Left forelimb (tissue), 1 donor: ENCODE measurements around the gene TRAPPC3L.

Experiments
- DNase-seq: peaks from one replicate; pipeline ENCODE4 v3.0.0-alpha.2; 2018; ENCODE audit warnings: low spot score

Gene TRAPPC3L

DNA sequence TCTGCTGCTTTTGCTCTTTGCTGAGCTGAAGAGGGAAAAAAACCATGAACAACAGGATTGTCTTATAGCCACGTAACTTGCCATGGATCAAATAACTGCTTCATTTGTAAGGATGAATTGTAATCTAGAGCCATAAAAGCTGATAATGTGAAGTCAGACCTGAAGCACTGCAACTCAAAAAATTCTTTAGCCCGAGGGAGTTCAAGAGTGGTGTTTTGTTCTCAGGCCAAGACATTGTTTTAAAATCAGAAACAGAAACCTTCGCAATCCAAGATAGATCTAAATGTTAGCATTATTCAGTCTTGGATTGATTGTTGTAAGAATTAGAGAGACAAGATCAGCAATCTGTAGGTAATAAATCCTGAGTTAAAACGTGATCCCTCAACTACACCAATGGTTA lies at the start of gene TRAPPC3L:
Gene TRAPPC3L (minus strand): TSS at position 34 of the 400 bp plus-strand sequence. CDS start 170 bp downstream, outside the sequence.
- no peak for DNase-seq

DNA sequence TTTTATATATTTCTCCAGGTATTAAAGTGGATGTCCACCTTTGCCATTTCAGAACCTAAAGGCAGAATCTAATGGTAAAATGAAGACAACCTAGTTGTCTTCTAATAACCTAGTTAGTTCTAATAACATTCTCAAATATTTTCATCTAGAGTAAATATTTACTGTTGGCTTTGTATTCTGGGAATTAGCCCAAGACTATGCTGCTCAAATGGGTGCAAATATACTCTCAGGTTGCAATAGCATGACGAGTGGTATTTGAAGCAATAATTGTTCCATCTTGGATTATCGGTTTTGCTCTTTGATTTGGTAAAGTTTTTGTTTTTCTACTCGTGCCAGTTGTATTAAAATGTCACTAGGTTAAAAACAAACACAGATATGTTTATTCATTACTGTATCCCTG lies 49.8 kb upstream of the TRAPPC3L start:
- DNase-seq = no peak

GRCh38 chr6:116586738-116587137 lies 41.3 kb upstream of the TRAPPC3L start:
- no peak for DNase-seq

DNA sequence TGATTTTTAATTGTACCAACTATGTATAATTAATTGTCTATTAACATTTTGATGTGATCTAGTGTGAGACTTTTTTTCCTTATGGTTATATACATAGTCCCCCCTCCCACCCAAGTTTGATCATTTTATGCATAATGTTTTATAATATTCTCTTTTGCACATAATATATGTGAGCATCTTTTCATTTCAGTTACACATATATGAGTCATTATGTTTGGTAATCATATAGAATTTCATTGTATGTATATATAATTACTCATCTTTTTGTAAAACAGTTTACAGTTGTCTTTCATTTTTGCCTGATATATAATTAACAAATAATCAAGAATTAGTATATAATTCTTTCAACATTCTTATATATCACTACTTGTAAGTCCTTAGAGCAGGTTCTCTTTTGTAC lies 40.8 kb upstream of the TRAPPC3L start:
- no peak for DNase-seq

DNA sequence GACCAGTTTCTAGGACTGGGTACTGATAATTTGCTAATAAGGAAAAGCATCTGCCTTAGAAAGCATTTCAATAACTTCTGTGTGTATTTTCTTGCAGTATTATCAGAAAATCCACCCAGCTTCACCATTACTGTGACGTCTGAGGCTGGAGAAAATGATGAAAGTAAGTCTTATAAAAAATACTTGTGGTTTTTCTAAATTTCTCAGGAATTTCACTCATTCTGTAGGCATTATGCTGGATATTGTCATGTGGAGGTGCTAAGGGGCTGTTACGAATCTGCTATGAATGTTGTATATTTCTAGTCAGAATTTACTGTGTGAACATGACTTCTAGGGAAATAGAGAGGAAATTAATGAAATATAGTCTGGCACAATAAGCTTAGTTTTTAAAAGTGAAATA lies 34.7 kb upstream of the TRAPPC3L start:
- DNase-seq = no peak

DNA sequence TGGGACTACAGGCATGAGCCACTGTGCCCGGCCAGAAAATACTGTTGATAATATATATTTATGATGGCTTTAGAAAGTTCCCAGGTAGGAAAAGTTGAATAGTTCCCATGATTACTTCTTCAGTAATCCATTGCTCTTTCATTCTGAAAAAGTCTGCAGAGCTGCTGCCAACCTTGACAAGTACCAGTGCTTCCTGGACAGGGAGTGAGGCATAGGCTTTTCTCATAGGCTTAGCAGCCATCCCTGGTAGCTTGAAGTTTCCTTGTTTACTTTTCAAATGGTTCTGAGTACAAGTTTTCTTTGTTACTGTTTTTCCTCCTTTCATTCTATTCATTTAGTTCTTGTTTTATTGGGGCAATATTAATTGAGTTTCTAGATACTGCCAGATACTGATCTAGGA lies 33.7 kb upstream of the TRAPPC3L start:
- DNase-seq = no peak

DNA sequence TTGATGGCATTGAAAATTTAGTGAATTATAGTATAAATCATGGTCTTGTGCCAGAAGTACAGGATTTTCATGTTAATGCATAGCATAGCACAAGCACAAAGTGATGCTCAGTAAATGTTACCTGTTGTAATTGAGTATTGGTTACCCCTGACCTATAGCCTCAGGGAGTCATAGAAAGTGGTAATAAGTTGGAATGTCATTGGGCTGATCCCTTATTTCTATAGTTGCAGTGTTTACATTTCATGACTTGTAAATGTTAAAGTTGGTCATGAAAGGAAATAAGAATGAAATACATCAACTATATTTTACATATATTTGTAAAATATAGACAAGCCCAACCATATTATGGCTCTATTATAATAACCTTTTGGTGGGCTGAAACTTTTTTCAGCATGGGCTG lies 32.9 kb upstream of the TRAPPC3L start:
- no peak for DNase-seq

DNA sequence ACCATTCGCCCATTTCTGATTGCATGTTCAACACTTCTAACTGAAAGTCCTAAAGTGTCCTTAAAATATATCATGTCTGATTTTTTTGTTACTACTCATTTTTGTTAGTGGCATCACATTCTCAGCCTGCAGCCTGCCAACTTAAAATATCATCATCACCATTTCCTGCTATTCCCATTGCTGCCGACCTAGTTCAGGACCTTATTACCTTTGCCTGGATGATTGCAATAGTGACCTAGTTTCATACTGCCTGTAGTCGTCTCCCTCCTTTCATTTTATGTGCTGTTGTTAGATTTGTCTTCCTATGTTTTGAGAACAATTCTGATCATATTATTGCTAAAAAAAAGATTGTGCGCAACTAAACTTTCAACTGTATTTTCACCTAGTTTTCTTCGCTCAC lies 32.0 kb upstream of the TRAPPC3L start:
- no peak for DNase-seq

GRCh38 chr6:116575227-116575626 lies 29.7 kb upstream of the TRAPPC3L start:
- DNase-seq = no peak

GRCh38 chr6:116572162-116572561 lies 26.7 kb upstream of the TRAPPC3L start:
- no peak for DNase-seq

DNA sequence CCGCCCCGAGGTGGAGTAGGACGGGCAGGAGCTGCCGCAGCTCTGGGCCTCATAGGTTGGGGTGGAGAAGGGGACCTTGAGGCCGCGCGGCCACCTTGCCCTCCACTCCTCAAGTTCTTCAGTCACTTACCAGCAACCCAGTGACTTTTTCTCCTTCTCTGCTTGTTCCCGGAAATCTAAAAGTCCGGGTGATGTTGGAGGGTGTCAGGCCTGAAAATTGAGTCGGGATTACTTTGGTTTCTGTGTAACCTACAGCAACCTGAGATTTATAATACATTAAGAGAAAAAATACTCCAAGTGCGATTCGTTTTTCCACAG lies 26.2 kb upstream of the TRAPPC3L start:
- DNase-seq = no peak

GRCh38 chr6:116570856-116571682 lies 25.6 kb upstream of the TRAPPC3L start, which contains the start of gene RWDD1:
RWDD1 (plus strand) TSS chr6:116571504; CDS start chr6:116571583, 79 bp downstream.
- DNase-seq = peak; percentile 99

DNA sequence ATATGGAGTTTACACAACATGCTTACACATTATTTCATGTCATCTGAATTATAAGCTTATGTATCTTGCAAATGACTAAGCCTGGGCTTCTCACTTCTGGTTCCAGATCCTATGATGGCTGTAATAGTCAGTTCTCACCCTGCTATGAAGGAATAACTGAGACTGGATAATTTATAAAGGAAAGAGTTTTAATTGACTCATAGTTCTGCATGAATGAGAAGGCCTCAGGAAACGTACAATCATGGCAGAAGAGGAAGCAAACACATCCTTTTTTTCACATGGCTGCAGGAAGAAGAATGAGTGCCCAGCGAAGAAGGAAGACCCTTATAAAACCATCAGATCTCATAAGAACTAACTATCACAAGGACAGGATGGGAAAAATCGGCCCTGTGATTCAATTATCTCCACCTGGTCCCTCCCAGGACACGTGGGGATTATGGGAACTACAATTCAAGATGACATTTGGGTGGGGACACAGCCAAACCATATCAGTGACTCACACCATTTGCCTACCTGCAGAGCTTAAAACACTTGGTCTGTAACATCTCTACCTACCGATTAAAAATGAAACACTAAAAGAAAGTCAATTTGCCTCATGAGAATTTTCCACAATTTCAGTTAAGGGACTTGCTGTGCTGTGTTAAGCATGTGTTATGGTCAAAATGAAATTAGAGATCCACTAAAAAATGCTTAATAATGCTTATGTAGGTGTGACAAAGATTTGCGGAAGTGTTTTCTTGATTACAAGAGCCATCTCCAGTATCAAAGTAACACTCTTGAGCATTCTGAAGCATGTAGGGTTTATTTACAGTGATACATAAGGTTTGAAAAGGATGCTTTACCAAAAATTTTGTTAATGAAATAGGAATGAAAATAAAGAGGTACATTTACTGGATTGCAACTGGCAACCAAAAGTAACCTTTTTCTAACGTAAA lies 23.6 kb upstream of the TRAPPC3L start:
- DNase-seq = no peak

DNA sequence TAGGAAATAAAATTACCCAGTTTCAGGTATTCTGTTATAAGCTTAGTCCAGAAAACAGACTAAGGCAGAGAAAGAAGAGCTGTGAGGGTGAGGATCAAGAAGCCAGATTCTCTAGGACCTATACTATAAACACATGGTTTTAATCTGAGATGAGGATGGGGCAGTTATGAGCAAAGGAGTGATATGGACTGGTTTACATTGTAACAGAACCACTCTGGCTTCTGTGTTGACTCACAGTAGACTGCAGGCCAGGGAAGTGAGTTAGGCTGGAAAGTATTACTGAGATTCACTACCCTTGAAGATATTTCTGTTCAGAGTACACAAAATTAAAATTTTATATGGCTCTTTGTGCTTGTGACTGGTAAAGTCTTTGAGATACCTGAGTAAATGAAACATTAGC lies 22.6 kb upstream of the TRAPPC3L start:
- no peak for DNase-seq

GRCh38 chr6:116564921-116565872 lies 19.7 kb upstream of the TRAPPC3L start:
- DNase-seq = no peak

DNA sequence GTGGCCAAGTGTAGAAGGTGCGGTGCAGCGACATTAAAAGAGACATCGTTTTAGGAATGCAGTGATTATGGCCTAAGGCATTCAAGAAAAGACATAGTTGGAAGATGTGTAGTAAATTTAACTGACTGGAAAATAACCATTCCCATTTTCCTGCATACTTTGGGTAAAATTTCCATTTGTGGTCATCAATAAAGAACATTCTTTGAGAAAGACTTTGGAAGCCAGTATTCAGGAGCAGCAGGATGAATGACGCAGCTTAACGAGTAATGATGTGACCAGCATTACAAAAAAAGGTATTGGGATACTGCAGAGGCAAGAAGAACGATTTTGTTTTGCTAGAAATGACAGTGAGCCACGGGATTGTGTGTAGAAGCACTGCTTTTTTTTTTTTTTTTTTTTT lies 18.8 kb upstream of the TRAPPC3L start:
- DNase-seq = no peak

DNA sequence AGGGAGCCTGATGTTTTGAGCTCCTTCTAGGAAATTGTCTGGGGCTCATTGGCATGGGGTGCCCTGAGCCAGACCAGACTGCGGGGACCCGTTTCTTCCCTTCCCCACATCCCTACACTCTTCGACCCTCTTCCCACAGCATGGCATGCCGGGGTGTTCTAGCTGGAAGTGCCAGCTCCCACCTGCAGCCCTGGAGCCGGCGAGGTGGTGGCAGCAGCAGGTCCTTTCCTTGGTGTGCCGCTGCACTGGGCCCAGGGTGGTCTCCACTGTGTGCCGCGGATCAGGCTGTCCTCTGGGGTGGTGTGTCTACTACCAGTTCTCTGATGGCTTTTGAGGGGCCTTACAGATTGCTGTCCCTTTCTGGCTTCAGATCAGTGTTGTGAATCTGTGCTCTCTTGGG lies 18.3 kb upstream of the TRAPPC3L start:
- no peak for DNase-seq

GRCh38 chr6:116562614-116563013 lies 17.1 kb upstream of the TRAPPC3L start:
- no peak for DNase-seq

- no peak for DNase-seq
Measured at GRCh38 chr6:116562019-116562403, 16.5 kb upstream of the TRAPPC3L start.

- no peak for DNase-seq
Measured at GRCh38 chr6:116561377-116562018, 16.0 kb upstream of the TRAPPC3L start.

- DNase-seq = no peak
Measured at GRCh38 chr6:116560130-116560529, 14.6 kb upstream of the TRAPPC3L start.
